HepG2 (cell line): ENCODE results near the gene SYT1. TPM values are rescaled to one million over a fixed set of nuclear protein-coding genes. Genes with fewer than 3 reads are reported as not detected.

Experiments
- HOXA7 ChIP-seq: sonication (generic); formaldehyde crosslinking; IDR thresholded peaks from 2 replicates; pipeline ENCODE4 v1.8.1; 2022; ENCODE audit warnings: mild to moderate bottlenecking, missing genetic modification reagents, moderate library complexity
- LCORL ChIP-seq, 2 experiments: fragments of 450-650 bp in 1 of 2; sonication (generic) in 1 of 2; formaldehyde crosslinking in 1 of 2; IDR thresholded peaks; 2 replicates each; pipeline versions ENCODE4 v1.5.0 to v1.6.1; 2017 to 2020; ENCODE audit warnings: antibody characterized with exemption in 1 of 2, missing genetic modification reagents in 1 of 2
- MED1 ChIP-seq: sonication (generic); formaldehyde crosslinking; IDR thresholded peaks from 2 replicates; pipeline ENCODE4 v1.4.0; 2020; ENCODE audit warnings: missing genetic modification reagents
- NRL ChIP-seq: sonication (generic); formaldehyde crosslinking; IDR thresholded peaks from 2 replicates; pipeline ENCODE4 v1.5.0; 2020; ENCODE audit warnings: missing genetic modification reagents, mild to moderate bottlenecking, moderate library complexity, borderline replicate concordance
- SP4 ChIP-seq: sonication (generic); formaldehyde crosslinking; IDR thresholded peaks from 2 replicates; pipeline ENCODE4 v1.8.1; 2023; ENCODE audit warnings: mild to moderate bottlenecking, missing genetic modification reagents
- SSRP1 ChIP-seq: IDR thresholded peaks from 2 replicates; pipeline ENCODE4 v1.6.1; 2016; ENCODE audit warnings: control low read depth
- ZNF484 ChIP-seq: sonication (generic); formaldehyde crosslinking; IDR thresholded peaks from 2 replicates; pipeline ENCODE4 v1.5.1; 2020; ENCODE audit warnings: mild to moderate bottlenecking, low read depth, missing genetic modification reagents, borderline replicate concordance
- ZNF496 ChIP-seq: sonication (generic); formaldehyde crosslinking; IDR thresholded peaks from 2 replicates; pipeline ENCODE4 v1.8.1; 2023; ENCODE audit warnings: mild to moderate bottlenecking, moderate library complexity, missing genetic modification reagents; ENCODE audit not compliant: insufficient replicate concordance
- ZNF546 ChIP-seq: sonication (generic); formaldehyde crosslinking; conservative IDR thresholded peaks from 2 replicates; pipeline ENCODE4 v1.8.1; 2023; ENCODE audit warnings: mild to moderate bottlenecking, missing genetic modification reagents
- ZNF652 ChIP-seq: IDR thresholded peaks from 2 replicates; pipeline ENCODE4 v1.6.1; 2016; ENCODE audit warnings: low read depth, borderline replicate concordance
- ZNF761 ChIP-seq: sonication (generic); formaldehyde crosslinking; conservative IDR thresholded peaks from 2 replicates; pipeline ENCODE4 v1.4.0; 2020; ENCODE audit warnings: mild to moderate bottlenecking, missing genetic modification reagents
- ZSCAN31 ChIP-seq: sonication (generic); formaldehyde crosslinking; IDR thresholded peaks from 2 replicates; pipeline ENCODE4 v1.5.0; 2020; ENCODE audit warnings: low read depth, mild to moderate bottlenecking, missing genetic modification reagents
- polyA plus RNA-seq, 8 experiments: library from polyadenylated mRNA; depleted of rRNA in 3 of 8; stranded (reverse) in 7 of 8; unstranded in 1 of 8; fragments of >200 nt; fragmentation: Illumina TruSeq in 4 of 8; extraction: Trizol in 4 of 8; gene quantifications; 2 replicates each; pipeline versions ENCODE4 v1.2.1 to v1.2.3, GENCODE V29; 2011 to 2016; ENCODE audit warnings: low read depth in 4 of 8, missing spikeins in 1 of 8, mixed read lengths in 1 of 8; ENCODE audit not compliant: insufficient read depth in 1 of 8
- total RNA-seq, 5 experiments: library from RNA; depleted of rRNA; stranded (reverse); fragments of >200 nt; fragmentation: Illumina TruSeq; extraction: Trizol; gene quantifications; 2 replicates each; pipeline ENCODE4 v1.2.3, GENCODE V29; 2016; ENCODE audit warnings: low read depth in 1 of 5
- TF ChIP-seq, protein P1 (sequence below): sonication (generic); formaldehyde crosslinking; IDR thresholded peaks from 2 replicates; pipeline ENCODE4 v1.5.1; 2020; ENCODE audit warnings: mild to moderate bottlenecking, missing genetic modification reagents, borderline replicate concordance
- TF ChIP-seq, protein P2 (sequence below): IDR thresholded peaks from 2 replicates; pipeline ENCODE4 v1.6.1; 2012; ENCODE audit warnings: low read length, improper control_type of control experiment
- TF ChIP-seq, protein P3 (sequence below): sonication (generic); formaldehyde crosslinking; IDR thresholded peaks from 2 replicates; pipeline ENCODE4 v1.5.1; 2020; ENCODE audit warnings: missing genetic modification reagents, mild to moderate bottlenecking, borderline replicate concordance
- TF ChIP-seq, protein P4 (sequence below): sonication (generic); formaldehyde crosslinking; IDR thresholded peaks from 2 replicates; pipeline ENCODE4 v1.5.1; 2020; ENCODE audit warnings: mild to moderate bottlenecking, missing genetic modification reagents, moderate library complexity

Gene SYT1
- total and polyA plus RNA-seq, 2 of the 13 experiments (the other 11 are each of a cell fraction or from before 2014, with no cell fraction given): not detected

DNA sequence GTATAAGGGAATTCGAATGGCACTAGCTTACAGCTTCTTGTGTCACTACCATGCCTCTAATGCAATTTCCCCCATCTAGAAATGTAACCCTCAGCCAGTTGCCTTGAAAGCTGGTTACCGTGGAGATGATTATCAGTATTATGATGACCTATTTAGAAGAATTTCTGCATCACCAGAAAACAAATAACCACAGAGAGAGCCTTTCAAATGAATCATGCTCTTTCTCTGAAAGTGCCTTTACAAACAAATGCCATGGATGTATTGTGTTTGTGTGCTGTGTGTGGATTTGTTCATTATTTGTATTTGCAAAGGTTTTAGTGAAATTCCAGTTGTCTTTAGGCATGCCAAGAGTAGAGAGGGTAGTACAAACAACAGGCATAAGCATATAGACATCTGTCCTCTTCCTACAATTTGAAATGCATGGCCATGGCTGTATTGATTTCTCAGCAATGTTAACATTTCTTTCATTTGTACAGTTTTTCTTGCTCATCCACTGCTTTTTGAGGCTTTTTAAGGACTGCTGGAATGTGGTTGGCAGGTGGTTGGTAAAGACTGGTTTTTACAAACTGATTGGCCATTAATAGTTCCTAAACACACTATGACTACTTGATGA, 559.6 kb downstream of the SYT1 start (continued):
- TF ChIP-seq ZNF761 (CRISPR knock-in tag) (no peak), ZNF484 (CRISPR knock-in tag) (no peak), HOXA7 (CRISPR knock-in tag) (no peak), LCORL (IDR thresholded peaks at IDR 0.05) (peak; percentile 95; the same call in 1 of the 2 replicates), LCORL (CRISPR knock-in tag; IDR thresholded peaks at IDR 0.05) (no peak; the same call in 1 of the 2 replicates), ZNF652 (no peak), ZNF546 (CRISPR knock-in tag) (no peak), MED1 (CRISPR knock-in tag) (peak; percentile 87), NRL (CRISPR knock-in tag) (no peak), ZNF496 (CRISPR knock-in tag) (no peak), SP4 (CRISPR knock-in tag) (no peak), SSRP1 (CRISPR knock-in tag) (no peak), ZSCAN31 (CRISPR knock-in tag) (no peak)
- TF ChIP-seq, protein P1, sequence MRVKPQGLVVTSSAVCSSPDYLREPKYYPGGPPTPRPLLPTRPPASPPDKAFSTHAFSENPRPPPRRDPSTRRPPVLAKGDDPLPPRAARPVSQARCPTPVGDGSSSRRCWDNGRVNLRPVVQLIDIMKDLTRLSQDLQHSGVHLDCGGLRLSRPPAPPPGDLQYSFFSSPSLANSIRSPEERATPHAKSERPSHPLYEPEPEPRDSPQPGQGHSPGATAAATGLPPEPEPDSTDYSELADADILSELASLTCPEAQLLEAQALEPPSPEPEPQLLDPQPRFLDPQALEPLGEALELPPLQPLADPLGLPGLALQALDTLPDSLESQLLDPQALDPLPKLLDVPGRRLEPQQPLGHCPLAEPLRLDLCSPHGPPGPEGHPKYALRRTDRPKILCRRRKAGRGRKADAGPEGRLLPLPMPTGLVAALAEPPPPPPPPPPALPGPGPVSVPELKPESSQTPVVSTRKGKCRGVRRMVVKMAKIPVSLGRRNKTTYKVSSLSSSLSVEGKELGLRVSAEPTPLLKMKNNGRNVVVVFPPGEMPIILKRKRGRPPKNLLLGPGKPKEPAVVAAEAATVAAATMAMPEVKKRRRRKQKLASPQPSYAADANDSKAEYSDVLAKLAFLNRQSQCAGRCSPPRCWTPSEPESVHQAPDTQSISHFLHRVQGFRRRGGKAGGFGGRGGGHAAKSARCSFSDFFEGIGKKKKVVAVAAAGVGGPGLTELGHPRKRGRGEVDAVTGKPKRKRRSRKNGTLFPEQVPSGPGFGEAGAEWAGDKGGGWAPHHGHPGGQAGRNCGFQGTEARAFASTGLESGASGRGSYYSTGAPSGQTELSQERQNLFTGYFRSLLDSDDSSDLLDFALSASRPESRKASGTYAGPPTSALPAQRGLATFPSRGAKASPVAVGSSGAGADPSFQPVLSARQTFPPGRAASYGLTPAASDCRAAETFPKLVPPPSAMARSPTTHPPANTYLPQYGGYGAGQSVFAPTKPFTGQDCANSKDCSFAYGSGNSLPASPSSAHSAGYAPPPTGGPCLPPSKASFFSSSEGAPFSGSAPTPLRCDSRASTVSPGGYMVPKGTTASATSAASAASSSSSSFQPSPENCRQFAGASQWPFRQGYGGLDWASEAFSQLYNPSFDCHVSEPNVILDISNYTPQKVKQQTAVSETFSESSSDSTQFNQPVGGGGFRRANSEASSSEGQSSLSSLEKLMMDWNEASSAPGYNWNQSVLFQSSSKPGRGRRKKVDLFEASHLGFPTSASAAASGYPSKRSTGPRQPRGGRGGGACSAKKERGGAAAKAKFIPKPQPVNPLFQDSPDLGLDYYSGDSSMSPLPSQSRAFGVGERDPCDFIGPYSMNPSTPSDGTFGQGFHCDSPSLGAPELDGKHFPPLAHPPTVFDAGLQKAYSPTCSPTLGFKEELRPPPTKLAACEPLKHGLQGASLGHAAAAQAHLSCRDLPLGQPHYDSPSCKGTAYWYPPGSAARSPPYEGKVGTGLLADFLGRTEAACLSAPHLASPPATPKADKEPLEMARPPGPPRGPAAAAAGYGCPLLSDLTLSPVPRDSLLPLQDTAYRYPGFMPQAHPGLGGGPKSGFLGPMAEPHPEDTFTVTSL (CRISPR knock-in tag): peak; percentile 71; the same call in 1 of the 2 replicates
- TF ChIP-seq, protein P2, sequence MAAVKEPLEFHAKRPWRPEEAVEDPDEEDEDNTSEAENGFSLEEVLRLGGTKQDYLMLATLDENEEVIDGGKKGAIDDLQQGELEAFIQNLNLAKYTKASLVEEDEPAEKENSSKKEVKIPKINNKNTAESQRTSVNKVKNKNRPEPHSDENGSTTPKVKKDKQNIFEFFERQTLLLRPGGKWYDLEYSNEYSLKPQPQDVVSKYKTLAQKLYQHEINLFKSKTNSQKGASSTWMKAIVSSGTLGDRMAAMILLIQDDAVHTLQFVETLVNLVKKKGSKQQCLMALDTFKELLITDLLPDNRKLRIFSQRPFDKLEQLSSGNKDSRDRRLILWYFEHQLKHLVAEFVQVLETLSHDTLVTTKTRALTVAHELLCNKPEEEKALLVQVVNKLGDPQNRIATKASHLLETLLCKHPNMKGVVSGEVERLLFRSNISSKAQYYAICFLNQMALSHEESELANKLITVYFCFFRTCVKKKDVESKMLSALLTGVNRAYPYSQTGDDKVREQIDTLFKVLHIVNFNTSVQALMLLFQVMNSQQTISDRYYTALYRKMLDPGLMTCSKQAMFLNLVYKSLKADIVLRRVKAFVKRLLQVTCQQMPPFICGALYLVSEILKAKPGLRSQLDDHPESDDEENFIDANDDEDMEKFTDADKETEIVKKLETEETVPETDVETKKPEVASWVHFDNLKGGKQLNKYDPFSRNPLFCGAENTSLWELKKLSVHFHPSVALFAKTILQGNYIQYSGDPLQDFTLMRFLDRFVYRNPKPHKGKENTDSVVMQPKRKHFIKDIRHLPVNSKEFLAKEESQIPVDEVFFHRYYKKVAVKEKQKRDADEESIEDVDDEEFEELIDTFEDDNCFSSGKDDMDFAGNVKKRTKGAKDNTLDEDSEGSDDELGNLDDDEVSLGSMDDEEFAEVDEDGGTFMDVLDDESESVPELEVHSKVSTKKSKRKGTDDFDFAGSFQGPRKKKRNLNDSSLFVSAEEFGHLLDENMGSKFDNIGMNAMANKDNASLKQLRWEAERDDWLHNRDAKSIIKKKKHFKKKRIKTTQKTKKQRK: no peak
- TF ChIP-seq, protein P3, sequence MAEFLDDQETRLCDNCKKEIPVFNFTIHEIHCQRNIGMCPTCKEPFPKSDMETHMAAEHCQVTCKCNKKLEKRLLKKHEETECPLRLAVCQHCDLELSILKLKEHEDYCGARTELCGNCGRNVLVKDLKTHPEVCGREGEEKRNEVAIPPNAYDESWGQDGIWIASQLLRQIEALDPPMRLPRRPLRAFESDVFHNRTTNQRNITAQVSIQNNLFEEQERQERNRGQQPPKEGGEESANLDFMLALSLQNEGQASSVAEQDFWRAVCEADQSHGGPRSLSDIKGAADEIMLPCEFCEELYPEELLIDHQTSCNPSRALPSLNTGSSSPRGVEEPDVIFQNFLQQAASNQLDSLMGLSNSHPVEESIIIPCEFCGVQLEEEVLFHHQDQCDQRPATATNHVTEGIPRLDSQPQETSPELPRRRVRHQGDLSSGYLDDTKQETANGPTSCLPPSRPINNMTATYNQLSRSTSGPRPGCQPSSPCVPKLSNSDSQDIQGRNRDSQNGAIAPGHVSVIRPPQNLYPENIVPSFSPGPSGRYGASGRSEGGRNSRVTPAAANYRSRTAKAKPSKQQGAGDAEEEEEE: no peak
- TF ChIP-seq, protein P4, sequence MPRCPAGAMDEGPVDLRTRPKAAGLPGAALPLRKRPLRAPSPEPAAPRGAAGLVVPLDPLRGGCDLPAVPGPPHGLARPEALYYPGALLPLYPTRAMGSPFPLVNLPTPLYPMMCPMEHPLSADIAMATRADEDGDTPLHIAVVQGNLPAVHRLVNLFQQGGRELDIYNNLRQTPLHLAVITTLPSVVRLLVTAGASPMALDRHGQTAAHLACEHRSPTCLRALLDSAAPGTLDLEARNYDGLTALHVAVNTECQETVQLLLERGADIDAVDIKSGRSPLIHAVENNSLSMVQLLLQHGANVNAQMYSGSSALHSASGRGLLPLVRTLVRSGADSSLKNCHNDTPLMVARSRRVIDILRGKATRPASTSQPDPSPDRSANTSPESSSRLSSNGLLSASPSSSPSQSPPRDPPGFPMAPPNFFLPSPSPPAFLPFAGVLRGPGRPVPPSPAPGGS (CRISPR knock-in tag): no peak
